Measurements from ENCODE around the gene TCEANC2. TPM values are rescaled to one million over a fixed set of nuclear protein-coding genes. Genes with fewer than 3 reads are reported as not detected.
"Not testable (repeated sequence)": the region's sequence is repeated elsewhere in the genome, so short reads cannot be mapped to it uniquely, and the experiment has no call there.

The TCEANC2 gene
- 5.4 TPM for polyA plus RNA-seq (2013, experiment 1 of 2)
- polyA plus RNA-seq (2013, experiment 2 of 2): 4.1 TPM

DNA sequence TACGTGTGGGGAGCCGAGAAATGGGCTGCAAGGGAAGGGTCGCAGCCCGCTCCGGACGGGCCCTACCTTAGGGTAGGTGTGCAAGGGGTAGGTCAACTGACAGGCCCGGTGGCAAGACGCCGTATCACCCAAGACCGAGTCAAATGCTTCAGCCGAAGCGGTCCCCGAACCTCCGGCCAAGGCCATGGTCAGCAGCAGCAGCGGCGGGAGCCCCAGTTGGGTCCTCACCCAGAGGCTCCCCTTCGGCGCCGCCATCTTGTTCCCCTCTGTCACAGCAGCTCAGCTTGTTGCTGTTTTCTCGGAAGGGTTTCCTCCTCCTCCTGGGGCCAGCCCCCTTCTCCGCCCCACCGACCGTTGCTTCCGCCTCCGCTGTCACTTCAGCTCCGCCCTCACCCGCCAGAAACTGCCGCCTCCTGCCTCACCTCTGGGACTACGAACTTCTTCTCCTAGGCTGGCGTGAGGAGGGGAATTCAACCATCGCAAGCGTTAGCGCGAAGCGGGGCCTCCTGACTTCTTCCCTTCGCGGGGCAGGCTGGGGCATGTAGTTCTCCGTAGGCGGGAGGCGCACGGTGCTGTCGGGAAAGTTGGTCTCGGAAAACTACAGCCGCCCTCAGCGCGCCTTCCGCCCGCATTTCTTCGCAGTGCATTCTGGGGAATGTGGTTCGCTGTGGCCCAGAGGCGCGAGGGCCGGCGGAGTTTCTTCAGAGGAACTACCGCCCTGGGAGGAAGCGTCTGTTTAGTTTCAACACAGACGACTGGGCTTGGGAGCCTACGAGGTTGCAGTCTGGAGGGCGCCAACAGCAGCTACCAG lies at the start of gene TCEANC2, which contains the start of gene TMEM59:
TSS of gene TCEANC2 (plus strand) at position 675 of the 811 bp plus-strand sequence. CDS start 815 bp downstream, outside the sequence.
TSS of gene TMEM59 (minus strand) at position 271 of the 811 bp plus-strand sequence. CDS start at position 255, 16 bp downstream.
- Histone ChIP-seq H3K4me3 (ENCODE audit: extremely low read depth, insufficient read depth, low read length, poor library complexity, severe bottlenecking) (peak within 1 kb of the TSS; percentile 91), H3K4me1 (ENCODE audit: control insufficient read depth, insufficient read depth, low read length, poor library complexity, severe bottlenecking) (peaks cover 8% of the 10 kb centered on the region), H3K9me3 (ENCODE audit: control insufficient read depth, low read length) (no peaks in the 10 kb centered on the region), H3K27ac (ENCODE audit: low read depth, low read length, severe bottlenecking) (peak within 1 kb of the TSS; percentile 96), H3K36me3 (ENCODE audit: control insufficient read depth, insufficient read depth, low read length) (peaks cover 3% of the 10 kb centered on the region)
- WGBS, 2 experiments (ENCODE audit: insufficient coverage in 2 of 2): 0 to 1% methylated on average over 42 to 56 of the region's 59 CpGs

DNA sequence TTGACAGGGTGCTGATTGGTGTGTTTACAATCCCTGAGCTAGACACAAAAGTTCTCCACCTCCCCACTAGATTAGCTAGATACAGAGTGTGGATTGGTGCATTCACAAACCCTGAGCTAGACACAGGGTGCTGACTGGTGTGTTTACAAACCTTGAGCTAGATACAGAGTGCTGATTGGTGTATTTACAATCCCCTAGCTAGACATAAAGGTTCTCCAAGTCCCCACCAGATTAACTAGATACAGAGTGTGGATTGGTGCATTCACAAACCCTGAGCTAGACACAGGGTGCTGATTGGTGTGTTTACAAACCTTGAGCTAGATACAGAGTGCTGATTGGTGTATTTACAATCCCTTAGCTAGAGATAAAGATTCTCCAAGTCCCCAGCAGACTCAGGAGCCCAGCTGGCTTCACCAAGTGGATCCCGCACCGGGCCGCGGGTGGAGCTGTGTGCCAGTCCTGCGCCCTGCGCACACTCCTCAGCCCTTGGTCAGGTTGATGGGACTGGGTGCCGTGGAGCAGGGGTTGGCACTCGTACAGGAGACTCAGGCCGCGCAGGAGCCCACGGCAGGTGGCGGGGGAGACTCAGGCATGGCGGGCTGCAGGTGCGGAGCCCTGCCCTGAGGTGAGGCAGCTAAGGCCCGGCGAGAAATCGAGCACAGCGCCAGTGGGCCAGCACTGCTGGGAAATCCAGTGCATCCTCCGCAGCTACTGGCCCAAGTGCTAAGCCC lies 49.5 kb upstream of the TCEANC2 start:
- not testable (repeated sequence) for H3K9me3 ChIP-seq (ENCODE audit: control insufficient read depth, low read length); H3K4me1 ChIP-seq (ENCODE audit: control insufficient read depth, insufficient read depth, low read length, poor library complexity, severe bottlenecking); H3K4me3 ChIP-seq (ENCODE audit: extremely low read depth, insufficient read depth, low read length, poor library complexity, severe bottlenecking); H3K27ac ChIP-seq (ENCODE audit: low read depth, low read length, severe bottlenecking); H3K36me3 ChIP-seq (ENCODE audit: control insufficient read depth, insufficient read depth, low read length)
- 95 to 96% methylated on average over 19 of the region's 19 CpGs for WGBS, 2 experiments (ENCODE audit: insufficient coverage in 2 of 2)

DNA sequence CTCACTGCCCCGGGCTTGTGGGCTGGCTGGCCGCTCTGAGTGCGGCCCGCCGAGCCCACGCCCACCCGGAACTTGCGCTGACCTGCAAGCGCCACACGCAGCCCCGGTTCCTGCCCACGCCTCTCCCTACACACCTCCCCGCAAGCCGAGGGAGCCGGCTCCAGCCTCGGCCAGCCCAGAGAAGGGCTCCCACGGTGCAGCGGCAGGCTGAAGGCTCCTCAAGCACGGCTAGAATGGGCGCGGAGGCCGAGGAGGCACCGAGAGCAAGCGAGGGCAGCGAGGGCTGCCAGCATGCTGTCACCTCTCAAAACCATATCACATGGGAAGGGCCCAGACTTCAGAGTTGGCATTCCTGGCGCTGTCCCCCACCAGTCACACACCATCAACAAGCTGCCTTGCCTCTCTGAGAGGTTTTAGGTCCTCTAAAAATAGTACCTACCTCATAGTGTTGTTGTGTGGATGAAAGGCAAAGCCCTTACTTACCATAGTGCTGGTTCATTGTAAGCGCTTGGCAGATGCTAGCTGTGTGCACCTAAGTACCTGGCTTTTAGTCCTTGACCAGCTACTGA lies 48.8 kb upstream of the TCEANC2 start:
- H3K4me3 ChIP-seq (ENCODE audit: extremely low read depth, insufficient read depth, low read length, poor library complexity, severe bottlenecking): no peak overlapping the region
- H3K9me3 ChIP-seq (ENCODE audit: control insufficient read depth, low read length): no peaks in the 10 kb centered on the region
- WGBS, 2 experiments (ENCODE audit: insufficient coverage in 2 of 2): 96 to 97% methylated on average over 14 to 25 of the region's 27 CpGs
- no peak overlapping the region for H3K27ac ChIP-seq (ENCODE audit: low read depth, low read length, severe bottlenecking)
- no peaks in the 10 kb centered on the region for H3K4me1 ChIP-seq (ENCODE audit: control insufficient read depth, insufficient read depth, low read length, poor library complexity, severe bottlenecking)
- H3K36me3 ChIP-seq (ENCODE audit: control insufficient read depth, insufficient read depth, low read length): no peaks in the 10 kb centered on the region

DNA sequence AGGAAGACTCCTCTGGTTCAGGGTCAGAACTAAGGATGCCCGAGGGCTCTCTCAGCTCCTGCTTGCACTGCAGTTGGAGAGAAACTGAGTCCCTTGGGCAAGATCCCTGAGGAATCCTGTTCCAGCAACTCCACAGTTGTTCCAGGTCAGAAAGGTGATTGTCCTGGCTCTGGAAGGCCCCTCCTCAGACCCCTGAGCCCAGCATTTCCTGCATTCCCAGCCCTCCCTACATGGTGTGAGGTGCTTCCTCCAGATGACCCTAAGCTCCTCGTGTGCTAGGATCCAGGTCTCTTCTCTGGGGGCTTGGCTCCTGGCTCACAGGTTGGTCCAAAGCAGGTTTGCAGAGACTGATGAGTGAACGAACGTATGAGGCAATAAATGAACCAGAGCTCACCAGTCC lies 46.9 kb upstream of the TCEANC2 start:
- Histone ChIP-seq H3K36me3 (ENCODE audit: control insufficient read depth, insufficient read depth, low read length) (no peaks in the 10 kb centered on the region), H3K27ac (ENCODE audit: low read depth, low read length, severe bottlenecking) (no peak overlapping the region), H3K4me3 (ENCODE audit: extremely low read depth, insufficient read depth, low read length, poor library complexity, severe bottlenecking) (no peak overlapping the region), H3K9me3 (ENCODE audit: control insufficient read depth, low read length) (no peaks in the 10 kb centered on the region), H3K4me1 (ENCODE audit: control insufficient read depth, insufficient read depth, low read length, poor library complexity, severe bottlenecking) (no peaks in the 10 kb centered on the region)
- WGBS, 2 experiments (ENCODE audit: insufficient coverage in 2 of 2): 87 to 95% methylated on average over 4 of the region's 4 CpGs

DNA sequence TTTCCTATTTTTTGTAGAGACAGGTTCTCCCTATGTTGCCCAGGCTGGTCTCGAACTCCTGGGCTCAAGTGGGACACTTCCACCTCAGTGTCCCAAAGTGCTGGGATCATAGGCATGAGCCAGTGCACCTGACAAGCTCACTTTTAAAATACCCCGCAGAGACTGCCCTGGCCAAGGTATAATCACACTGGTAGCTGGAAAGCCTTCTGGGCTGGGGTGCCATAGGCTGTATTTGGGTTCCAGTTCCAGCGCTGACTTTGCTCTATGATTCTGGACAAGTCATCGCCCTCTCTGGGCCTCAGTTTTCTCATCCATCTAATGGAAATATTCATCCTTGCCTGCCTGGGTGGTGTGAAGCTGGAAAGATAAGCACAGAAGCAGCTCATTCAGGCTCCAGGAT lies 45.8 kb upstream of the TCEANC2 start:
- no peak overlapping the region for H3K27ac ChIP-seq (ENCODE audit: low read depth, low read length, severe bottlenecking)
- no peaks in the 10 kb centered on the region for H3K36me3 ChIP-seq (ENCODE audit: control insufficient read depth, insufficient read depth, low read length)
- H3K9me3 ChIP-seq (ENCODE audit: control insufficient read depth, low read length): no peaks in the 10 kb centered on the region
- no peak overlapping the region for H3K4me3 ChIP-seq (ENCODE audit: extremely low read depth, insufficient read depth, low read length, poor library complexity, severe bottlenecking)
- H3K4me1 ChIP-seq (ENCODE audit: control insufficient read depth, insufficient read depth, low read length, poor library complexity, severe bottlenecking): no peaks in the 10 kb centered on the region
- 87 to 94% methylated on average over 2 of the region's 4 CpGs for WGBS, 2 experiments (ENCODE audit: insufficient coverage in 2 of 2)

DNA sequence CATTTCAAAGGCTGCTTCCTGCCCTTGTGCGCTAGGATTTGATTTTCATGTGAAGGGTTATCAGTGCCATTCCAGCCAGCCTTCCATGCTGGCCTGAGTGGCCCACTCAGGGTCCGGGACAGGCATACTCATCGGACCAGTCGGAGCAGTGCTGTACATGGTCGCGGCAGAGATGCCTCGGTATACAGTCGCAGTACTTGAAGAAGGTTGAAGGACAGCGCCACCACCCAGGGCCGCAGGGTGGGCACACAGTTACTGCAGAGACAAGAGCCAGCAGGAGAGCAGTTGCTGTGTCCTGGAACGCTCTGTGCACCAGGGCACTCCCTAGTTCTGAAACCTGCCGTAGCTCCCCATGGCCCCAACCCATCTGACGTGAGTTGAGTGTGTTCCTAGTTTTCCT lies 44.5 kb upstream of the TCEANC2 start:
- Histone ChIP-seq H3K27ac (ENCODE audit: low read depth, low read length, severe bottlenecking) (no peak overlapping the region), H3K4me3 (ENCODE audit: extremely low read depth, insufficient read depth, low read length, poor library complexity, severe bottlenecking) (no peak overlapping the region), H3K36me3 (ENCODE audit: control insufficient read depth, insufficient read depth, low read length) (no peaks in the 10 kb centered on the region), H3K4me1 (ENCODE audit: control insufficient read depth, insufficient read depth, low read length, poor library complexity, severe bottlenecking) (no peaks in the 10 kb centered on the region), H3K9me3 (ENCODE audit: control insufficient read depth, low read length) (no peaks in the 10 kb centered on the region)
- WGBS, 2 experiments (ENCODE audit: insufficient coverage in 2 of 2): 89 to 93% methylated on average over 13 of the region's 13 CpGs

DNA sequence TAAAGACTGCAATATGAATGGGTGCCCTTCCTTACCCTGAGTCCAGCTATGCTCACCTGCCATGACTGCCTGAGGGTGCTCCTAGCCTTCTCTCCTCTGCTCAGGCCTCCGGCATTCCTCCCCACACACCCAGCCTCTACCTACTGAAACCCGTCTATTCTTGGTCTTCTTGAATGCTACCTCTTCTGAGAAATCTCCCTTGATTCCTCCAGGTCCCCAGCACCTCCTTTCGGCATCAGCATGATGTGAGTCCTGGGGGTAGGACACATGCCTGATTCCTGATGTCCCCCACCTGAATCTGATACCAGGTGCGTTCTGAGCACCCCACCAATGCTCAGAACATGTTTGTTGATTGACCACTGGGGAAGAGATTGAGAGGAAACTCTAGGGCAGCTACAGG lies 44.0 kb upstream of the TCEANC2 start:
- Histone ChIP-seq H3K4me1 (ENCODE audit: control insufficient read depth, insufficient read depth, low read length, poor library complexity, severe bottlenecking) (no peaks in the 10 kb centered on the region), H3K36me3 (ENCODE audit: control insufficient read depth, insufficient read depth, low read length) (no peaks in the 10 kb centered on the region), H3K27ac (ENCODE audit: low read depth, low read length, severe bottlenecking) (no peak overlapping the region), H3K4me3 (ENCODE audit: extremely low read depth, insufficient read depth, low read length, poor library complexity, severe bottlenecking) (no peak overlapping the region), H3K9me3 (ENCODE audit: control insufficient read depth, low read length) (no peaks in the 10 kb centered on the region)
- WGBS, 2 experiments (ENCODE audit: insufficient coverage in 2 of 2): 80 to 89% methylated on average over 2 to 3 of the region's 4 CpGs

DNA sequence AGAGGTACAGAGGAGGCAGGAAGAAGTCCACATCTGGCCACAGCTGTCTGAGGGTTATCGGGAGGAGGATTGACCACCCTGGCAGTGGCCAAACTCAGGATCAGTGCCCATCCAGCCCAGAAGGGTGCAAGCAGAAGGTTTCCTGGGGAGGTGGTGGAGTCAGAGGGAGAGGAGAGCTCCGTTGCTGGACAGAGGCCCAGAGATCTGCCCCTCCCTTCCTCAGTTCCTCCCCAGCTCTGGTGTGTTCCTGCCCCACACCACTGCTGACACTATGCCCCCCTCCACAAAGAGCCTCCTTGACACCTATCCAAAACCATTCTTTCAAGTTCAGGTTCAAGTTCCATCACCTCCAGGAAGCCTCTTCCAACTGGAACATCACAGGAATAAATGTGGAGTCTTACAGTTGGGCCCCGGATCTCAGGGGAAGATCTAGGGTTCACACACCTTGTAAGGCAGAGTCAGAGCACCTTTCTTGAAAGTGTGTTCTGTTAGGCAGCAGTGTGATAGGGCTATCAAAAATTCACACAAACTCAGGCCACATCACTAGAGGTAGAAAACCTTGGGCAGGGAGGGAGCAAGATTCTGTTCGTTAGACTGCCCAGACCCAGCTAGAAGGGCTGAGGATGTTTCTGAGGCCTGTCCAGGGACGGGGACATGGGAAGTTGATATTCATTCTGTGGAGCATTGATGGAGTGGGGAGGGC lies 42.8 kb upstream of the TCEANC2 start:
- WGBS, 2 experiments (ENCODE audit: insufficient coverage in 2 of 2): 90 to 100% methylated on average over 1 to 2 of the region's 5 CpGs
- Histone ChIP-seq H3K4me3 (ENCODE audit: extremely low read depth, insufficient read depth, low read length, poor library complexity, severe bottlenecking) (no peak overlapping the region), H3K27ac (ENCODE audit: low read depth, low read length, severe bottlenecking) (no peak overlapping the region), H3K4me1 (ENCODE audit: control insufficient read depth, insufficient read depth, low read length, poor library complexity, severe bottlenecking) (no peaks in the 10 kb centered on the region), H3K36me3 (ENCODE audit: control insufficient read depth, insufficient read depth, low read length) (no peaks in the 10 kb centered on the region), H3K9me3 (ENCODE audit: control insufficient read depth, low read length) (no peaks in the 10 kb centered on the region)

DNA sequence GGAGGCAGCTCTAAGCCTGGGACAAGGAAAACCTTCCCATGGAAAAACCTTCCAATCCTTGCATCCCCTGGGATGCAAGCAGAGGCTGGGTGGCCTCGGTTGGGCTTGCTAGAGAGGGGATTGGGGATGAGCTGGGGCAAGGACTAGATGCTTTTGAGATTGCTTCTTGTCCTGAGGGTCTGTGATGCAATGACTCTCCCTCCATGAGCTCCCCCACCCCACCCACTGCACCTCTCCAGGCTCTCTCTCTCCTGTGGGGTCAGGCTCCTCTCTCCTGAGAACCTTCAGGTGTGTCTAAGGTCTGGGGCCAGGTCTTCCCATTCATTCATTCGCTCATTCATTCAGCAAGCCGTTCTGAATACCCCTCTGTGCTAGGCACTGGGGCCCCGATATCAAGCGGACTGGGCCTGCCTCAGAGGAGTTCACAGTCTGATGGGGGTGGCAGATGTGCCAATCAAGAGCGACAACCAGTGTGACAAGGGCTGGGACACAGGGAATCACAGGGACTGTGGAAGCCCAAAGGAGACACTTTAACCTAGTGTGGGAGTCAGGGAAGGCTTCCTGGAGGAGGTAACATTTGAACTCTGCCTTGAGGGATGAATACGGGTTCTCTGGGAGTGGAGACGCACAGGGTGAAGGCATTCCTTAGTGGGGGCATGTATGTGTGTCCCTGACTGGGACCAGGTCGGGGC lies 41.9 kb upstream of the TCEANC2 start:
- H3K4me3 ChIP-seq (ENCODE audit: extremely low read depth, insufficient read depth, low read length, poor library complexity, severe bottlenecking): no peak overlapping the region
- no peaks in the 10 kb centered on the region for H3K36me3 ChIP-seq (ENCODE audit: control insufficient read depth, insufficient read depth, low read length)
- H3K4me1 ChIP-seq (ENCODE audit: control insufficient read depth, insufficient read depth, low read length, poor library complexity, severe bottlenecking): no peaks in the 10 kb centered on the region
- H3K9me3 ChIP-seq (ENCODE audit: control insufficient read depth, low read length): no peaks in the 10 kb centered on the region
- H3K27ac ChIP-seq (ENCODE audit: low read depth, low read length, severe bottlenecking): no peak overlapping the region
- 85 to 93% methylated on average over 6 to 8 of the region's 9 CpGs for WGBS, 2 experiments (ENCODE audit: insufficient coverage in 2 of 2)

DNA sequence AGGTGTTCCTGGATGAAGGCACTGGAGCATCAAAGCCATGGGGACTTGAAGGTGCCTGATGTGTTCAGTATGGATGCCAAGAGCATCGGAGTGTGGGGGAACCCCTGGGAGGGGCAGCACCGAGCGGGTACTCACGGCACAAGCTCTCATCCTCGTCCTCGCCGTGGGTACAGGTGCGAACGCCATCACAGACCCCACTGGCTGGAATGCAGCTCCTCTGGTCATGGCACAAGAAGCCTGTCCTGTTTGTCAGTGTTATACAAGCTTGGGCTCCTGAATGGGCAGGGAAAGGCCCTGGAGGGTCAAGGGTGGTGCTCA lies 41.4 kb upstream of the TCEANC2 start:
- WGBS, 2 experiments (ENCODE audit: insufficient coverage in 2 of 2): 91 to 96% methylated on average over 9 of the region's 9 CpGs
- no peaks in the 10 kb centered on the region for H3K9me3 ChIP-seq (ENCODE audit: control insufficient read depth, low read length)
- no peaks in the 10 kb centered on the region for H3K4me1 ChIP-seq (ENCODE audit: control insufficient read depth, insufficient read depth, low read length, poor library complexity, severe bottlenecking)
- no peaks in the 10 kb centered on the region for H3K36me3 ChIP-seq (ENCODE audit: control insufficient read depth, insufficient read depth, low read length)
- H3K27ac ChIP-seq (ENCODE audit: low read depth, low read length, severe bottlenecking): no peak overlapping the region
- no peak overlapping the region for H3K4me3 ChIP-seq (ENCODE audit: extremely low read depth, insufficient read depth, low read length, poor library complexity, severe bottlenecking)

Measured in mesodermal cell (in vitro differentiated cells).